Mammary epithelial cell (primary cell): Measurements from ENCODE around the gene NSUN6.

Experiments
- EZH2 ChIP-seq: IDR thresholded peaks from 2 replicates; pipeline ENCODE4 v1.6.1; 2012; ENCODE audit warnings: low read length, inconsistent platforms, borderline replicate concordance
- TF ChIP-seq, protein P1 (sequence below), 2 donors: IDR thresholded peaks in 1 of 2; conservative IDR thresholded peaks in 1 of 2; 2 replicates each; pipeline ENCODE4 v1.5.1; 2011 to 2012; ENCODE audit warnings: inconsistent platforms in 2 of 2, low read length in 2 of 2, mild to moderate bottlenecking in 2 of 2, control low read depth in 1 of 2, low read depth in 1 of 2; ENCODE audit not compliant: insufficient read depth in 1 of 2; ENCODE audit errors: extremely low read depth in 1 of 2

DNA sequence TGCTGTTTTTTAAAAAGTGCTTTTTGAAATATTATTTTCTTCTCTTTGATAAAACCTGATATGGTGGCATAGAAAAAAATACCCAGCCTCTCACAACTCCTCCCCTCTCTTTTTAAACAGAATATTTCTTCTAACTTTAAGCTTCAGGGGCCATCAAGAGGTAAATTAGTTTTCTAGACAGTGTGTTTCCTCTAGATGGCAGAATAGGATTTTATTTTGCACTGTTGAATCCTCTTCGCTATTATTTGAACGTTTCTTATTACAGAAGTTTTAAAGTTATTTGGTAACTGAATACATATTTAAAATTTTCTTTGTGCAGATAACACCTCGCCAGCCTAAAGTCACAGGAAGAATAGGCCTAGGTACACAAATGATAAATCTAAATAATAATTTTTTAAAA is 38.1 kb upstream of the NSUN6 start:
- TF ChIP-seq, protein P1, sequence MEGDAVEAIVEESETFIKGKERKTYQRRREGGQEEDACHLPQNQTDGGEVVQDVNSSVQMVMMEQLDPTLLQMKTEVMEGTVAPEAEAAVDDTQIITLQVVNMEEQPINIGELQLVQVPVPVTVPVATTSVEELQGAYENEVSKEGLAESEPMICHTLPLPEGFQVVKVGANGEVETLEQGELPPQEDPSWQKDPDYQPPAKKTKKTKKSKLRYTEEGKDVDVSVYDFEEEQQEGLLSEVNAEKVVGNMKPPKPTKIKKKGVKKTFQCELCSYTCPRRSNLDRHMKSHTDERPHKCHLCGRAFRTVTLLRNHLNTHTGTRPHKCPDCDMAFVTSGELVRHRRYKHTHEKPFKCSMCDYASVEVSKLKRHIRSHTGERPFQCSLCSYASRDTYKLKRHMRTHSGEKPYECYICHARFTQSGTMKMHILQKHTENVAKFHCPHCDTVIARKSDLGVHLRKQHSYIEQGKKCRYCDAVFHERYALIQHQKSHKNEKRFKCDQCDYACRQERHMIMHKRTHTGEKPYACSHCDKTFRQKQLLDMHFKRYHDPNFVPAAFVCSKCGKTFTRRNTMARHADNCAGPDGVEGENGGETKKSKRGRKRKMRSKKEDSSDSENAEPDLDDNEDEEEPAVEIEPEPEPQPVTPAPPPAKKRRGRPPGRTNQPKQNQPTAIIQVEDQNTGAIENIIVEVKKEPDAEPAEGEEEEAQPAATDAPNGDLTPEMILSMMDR (conservative IDR thresholded peaks at IDR 0.05 in 1 of 2, IDR thresholded peaks at IDR 0.05 in 1 of 2; ENCODE audit: extremely low read depth in 1 of 2, insufficient read depth in 1 of 2, low read depth in 1 of 2, low read length in 2 of 2) = peak; percentile 39 to 56
- TF ChIP-seq EZH2 = no peak
